ENCODE results near the gene MYCBPAP.

- TF ChIP-seq CTCF (IDR thresholded peaks at IDR 0.05; ENCODE audit: low read length): no peak
- no peak for TF ChIP-seq EZH2 (IDR thresholded peaks at IDR 0.05; ENCODE audit: borderline replicate concordance, low read length)
Observed at GRCh38 chr17:50458701-50459676, 49.2 kb upstream of the MYCBPAP start.
